Effector memory CD4-positive, alpha-beta T cell (primary cell): ENCODE measurements around the gene RBM47.
"Not testable (repeated sequence)": the region's sequence is repeated elsewhere in the genome, so short reads cannot be mapped to it uniquely, and the experiment has no call there.

Source experiments
- DNase-seq, 3 donors: peaks; one replicate each; pipeline ENCODE4 v3.0.0-alpha.2; 2020
- H3K27ac ChIP-seq: 2 replicates; pipeline ENCODE4 v1.7.0; 2013; ENCODE audit warnings: mild to moderate bottlenecking, low read length, moderate library complexity; ENCODE audit not compliant: insufficient read depth, poor library complexity, severe bottlenecking
- H3K27me3 ChIP-seq: replicated peaks from 2 replicates; pipeline ENCODE4 v1.7.0; 2013; ENCODE audit warnings: mild to moderate bottlenecking, low read length; ENCODE audit not compliant: insufficient read depth, control insufficient read depth, poor library complexity, severe bottlenecking
- H3K36me3 ChIP-seq: 2 replicates; pipeline ENCODE4 v1.7.0; 2013; ENCODE audit warnings: mild to moderate bottlenecking, low read length, moderate library complexity; ENCODE audit not compliant: control insufficient read depth, insufficient read depth
- H3K4me1 ChIP-seq: 2 replicates; pipeline ENCODE4 v1.7.0; 2013; ENCODE audit warnings: low read length, mild to moderate bottlenecking; ENCODE audit not compliant: control insufficient read depth, insufficient read depth, poor library complexity, severe bottlenecking
- H3K4me3 ChIP-seq: 2 replicates; pipeline ENCODE4 v1.7.0; 2013; ENCODE audit warnings: low read length, low read depth, mild to moderate bottlenecking; ENCODE audit not compliant: insufficient read depth, poor library complexity, severe bottlenecking
- H3K9me3 ChIP-seq: 2 replicates; pipeline ENCODE4 v1.7.0; 2013; ENCODE audit warnings: mild to moderate bottlenecking, low read length, moderate library complexity; ENCODE audit not compliant: control insufficient read depth

RBM47 gene

DNA sequence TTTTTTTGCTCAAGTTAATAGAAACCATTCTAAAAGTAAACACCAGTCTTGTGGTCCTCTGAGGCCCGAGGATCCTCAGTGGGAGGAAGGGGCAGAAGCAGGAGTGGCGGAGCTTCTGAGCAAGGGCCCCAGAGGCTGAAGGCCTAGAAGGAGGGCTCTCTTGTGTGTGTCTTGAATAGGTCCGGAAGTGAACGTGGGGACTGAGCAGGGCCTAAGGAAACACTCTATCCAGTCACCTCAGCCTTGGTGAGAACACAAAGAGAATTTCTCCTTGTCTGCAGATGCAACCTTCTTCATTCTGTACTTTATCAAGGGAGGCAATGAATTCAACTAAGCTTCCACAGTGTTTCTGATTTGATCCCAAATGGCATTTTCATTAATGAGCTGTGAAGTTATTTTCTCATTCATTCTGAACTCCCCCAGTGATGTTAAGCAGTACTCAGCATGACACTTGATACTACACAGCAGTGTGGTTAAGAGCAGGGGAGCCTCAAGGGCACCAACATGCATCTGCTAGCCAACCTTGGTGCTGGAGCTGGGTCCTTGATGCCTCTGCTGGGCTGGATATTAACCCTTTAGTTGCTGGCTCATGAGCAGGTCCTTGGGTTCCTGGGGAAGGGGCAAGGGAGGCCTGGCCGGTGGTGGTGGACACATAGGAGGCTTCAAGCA lies 64.7 kb downstream of the RBM47 start:
- no peak for DNase-seq
- no peak overlapping the region for H3K4me3 ChIP-seq

DNA sequence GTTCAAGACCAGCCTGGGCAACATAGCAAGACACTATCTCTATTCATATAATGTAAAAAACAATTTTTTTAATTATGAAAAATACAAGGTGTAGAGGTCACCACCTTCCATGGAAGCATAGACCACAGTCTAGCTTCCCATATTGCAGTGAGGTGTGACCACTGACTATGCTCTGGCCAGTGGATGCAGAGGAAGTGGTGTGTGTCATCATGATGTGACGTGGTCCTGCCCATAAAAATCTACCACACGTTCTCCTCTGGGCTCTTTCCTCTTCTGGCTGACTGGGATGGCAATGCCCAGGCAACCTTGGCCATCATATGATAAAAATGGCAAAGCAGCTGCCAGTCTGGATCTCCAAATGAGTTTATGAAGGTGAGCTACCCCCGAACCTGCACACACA lies 65.7 kb downstream of the RBM47 start:
- Histone ChIP-seq H3K27me3 (no peaks in the 10 kb centered on the region), H3K27ac (no peak overlapping the region), H3K4me3 (no peak overlapping the region), H3K9me3 (no peaks in the 10 kb centered on the region), H3K4me1 (no peaks in the 10 kb centered on the region), H3K36me3 (no peaks in the 10 kb centered on the region)
- no peak for DNase-seq

More for the DNA sequence above, 64.7 kb downstream of the RBM47 start:
- H3K27ac ChIP-seq: no peak overlapping the region
- no peaks in the 10 kb centered on the region for H3K9me3 ChIP-seq
- no peaks in the 10 kb centered on the region for H3K36me3 ChIP-seq
- no peaks in the 10 kb centered on the region for H3K4me1 ChIP-seq
- H3K27me3 ChIP-seq: no peaks in the 10 kb centered on the region

DNA sequence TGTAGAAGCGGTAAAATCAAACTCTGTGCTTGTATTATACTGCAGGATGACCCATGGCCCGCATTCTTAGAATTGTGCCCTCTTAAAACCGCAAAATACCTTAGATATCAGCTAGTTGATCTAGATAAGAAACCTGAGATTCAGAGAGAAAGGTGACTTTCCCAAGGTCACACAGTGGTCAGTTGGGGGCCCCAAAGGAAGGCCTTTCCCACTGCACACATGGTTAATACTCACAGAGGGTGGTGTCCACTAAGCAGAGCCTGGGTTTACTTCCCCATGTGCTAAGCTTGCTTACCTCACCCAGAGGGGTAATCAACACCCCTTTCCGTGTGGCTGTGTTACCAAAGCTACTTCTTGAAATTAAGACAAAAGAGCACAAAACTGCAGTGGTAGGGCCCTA lies 66.3 kb downstream of the RBM47 start:
- no peaks in the 10 kb centered on the region for H3K4me1 ChIP-seq
- DNase-seq: no peak
- H3K9me3 ChIP-seq: no peaks in the 10 kb centered on the region
- no peak overlapping the region for H3K4me3 ChIP-seq
- no peaks in the 10 kb centered on the region for H3K36me3 ChIP-seq
- H3K27ac ChIP-seq: no peak overlapping the region
- H3K27me3 ChIP-seq: no peaks in the 10 kb centered on the region

DNA sequence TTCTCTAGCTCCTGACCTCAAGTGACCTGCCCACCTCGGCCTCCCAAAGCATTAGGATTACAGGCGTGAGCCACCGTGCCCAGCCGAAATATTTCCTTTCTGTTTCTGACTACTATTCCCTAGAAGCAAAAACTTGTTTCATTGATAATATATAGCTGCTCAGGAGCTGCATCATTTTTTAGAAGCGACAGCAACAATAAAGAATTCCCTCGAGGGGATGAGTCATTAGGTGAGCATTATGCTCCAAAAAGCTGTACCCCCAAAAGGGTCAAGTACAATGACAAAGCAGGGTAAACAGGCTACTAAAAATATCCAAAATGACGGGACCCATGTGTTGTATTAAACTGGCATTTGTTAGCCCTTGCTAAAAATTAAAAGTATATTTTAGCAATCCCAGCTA lies 67.0 kb downstream of the RBM47 start:
- Histone ChIP-seq H3K9me3 (no peaks in the 10 kb centered on the region), H3K27ac (no peak overlapping the region), H3K36me3 (no peaks in the 10 kb centered on the region), H3K27me3 (no peaks in the 10 kb centered on the region), H3K4me1 (no peaks in the 10 kb centered on the region), H3K4me3 (no peak overlapping the region)
- no peak for DNase-seq

DNA sequence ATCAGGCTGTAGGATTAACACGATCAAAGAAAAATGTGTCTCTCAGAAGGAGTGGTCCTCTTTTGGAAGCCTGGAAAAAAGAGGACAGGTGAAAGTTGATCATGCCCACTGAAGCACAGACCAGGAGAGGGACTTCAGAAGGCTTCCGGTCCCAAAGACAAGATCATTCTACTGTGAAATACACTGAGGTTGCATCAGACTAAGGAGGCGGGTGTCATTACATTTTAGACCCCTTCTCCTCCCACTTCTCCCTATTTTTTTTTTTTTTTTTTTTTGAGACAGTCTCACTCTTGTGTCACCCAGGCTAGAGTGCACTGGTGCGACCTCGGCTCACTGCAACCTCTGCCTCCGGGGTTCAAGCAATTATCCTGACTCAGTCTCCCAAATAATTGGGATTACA lies 67.5 kb downstream of the RBM47 start:
- no peak for DNase-seq
- Histone ChIP-seq H3K27ac (no peak overlapping the region), H3K36me3 (no peaks in the 10 kb centered on the region), H3K4me3 (no peak overlapping the region), H3K4me1 (no peaks in the 10 kb centered on the region), H3K27me3 (no peaks in the 10 kb centered on the region), H3K9me3 (no peaks in the 10 kb centered on the region)

DNA sequence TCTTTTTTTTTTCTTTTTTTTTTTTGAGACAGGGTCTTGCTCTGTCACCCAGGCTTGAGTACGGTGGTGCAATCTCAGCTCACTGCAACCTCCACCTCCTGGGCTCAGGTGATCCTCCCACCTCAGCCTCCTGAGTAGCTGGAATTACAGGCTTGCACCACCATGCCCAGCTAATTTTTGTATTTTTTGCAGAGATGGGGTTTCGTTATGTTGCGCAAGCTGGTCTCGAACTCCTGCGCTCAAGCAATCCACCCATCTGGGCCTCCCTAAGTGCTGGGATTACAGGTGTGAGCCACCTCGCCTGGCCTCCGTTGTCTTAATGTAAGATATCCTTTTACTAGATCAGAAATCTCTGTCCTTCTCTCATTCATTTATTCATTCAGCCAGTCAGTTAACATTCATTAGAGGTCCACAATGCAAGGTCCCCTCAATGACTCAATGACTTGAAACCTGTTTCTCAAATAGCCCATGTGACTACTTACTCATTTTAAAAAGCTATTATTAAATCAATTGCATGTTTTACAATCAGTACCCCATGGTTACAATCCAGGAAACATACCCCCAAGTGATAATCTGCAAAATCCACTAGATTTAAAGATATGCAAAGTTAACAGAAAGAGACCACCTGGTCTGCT lies 68.0 kb downstream of the RBM47 start:
- not testable (repeated sequence) for H3K4me3 ChIP-seq, H3K4me1 ChIP-seq, H3K27me3 ChIP-seq, DNase-seq, H3K36me3 ChIP-seq, H3K27ac ChIP-seq, H3K9me3 ChIP-seq

DNA sequence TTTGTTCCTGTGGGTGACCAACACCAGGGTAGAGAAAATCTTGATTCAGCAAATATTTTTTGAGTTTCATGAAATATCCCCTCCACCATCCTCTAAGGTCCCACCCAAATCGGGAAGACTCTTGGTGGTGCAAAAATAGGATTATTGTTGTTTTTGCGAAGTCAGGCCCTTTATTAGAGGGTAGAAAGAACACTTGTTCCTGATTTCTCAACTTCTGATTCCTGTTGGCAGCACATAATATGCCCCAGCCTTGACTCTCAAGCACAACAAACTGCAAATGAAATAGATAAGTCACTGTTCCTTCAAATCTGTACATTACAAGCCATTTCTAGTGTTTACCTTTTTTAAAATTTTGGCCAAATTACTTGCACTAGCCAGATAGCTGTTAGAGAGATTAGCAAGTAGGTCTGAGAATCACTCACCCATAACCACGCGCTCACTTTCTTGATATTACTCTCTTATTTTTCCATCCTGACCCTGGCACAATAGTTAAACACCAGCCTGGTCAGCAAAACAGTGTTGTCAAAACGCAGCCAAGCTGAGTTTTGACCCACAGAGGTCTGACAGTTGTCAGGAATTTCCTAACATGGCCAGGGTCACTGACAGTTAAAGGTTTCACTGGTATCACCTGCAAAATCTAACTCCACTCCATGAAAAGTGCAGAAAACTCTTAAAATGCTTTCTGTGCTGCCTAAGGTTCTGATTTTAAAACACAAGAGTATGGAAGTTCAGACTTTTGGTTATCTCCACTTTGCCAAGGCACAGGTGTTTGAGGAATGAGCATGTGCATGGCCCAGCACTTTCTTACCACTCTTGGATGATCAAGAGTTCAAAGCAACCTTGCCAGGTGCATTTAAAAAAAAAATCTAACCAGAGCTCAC lies 69.8 kb downstream of the RBM47 start:
- no peak overlapping the region for H3K27ac ChIP-seq
- no peaks in the 10 kb centered on the region for H3K27me3 ChIP-seq
- H3K4me3 ChIP-seq: no peak overlapping the region
- H3K36me3 ChIP-seq: no peaks in the 10 kb centered on the region
- no peaks in the 10 kb centered on the region for H3K9me3 ChIP-seq
- H3K4me1 ChIP-seq: no peaks in the 10 kb centered on the region
- DNase-seq: no peak

DNA sequence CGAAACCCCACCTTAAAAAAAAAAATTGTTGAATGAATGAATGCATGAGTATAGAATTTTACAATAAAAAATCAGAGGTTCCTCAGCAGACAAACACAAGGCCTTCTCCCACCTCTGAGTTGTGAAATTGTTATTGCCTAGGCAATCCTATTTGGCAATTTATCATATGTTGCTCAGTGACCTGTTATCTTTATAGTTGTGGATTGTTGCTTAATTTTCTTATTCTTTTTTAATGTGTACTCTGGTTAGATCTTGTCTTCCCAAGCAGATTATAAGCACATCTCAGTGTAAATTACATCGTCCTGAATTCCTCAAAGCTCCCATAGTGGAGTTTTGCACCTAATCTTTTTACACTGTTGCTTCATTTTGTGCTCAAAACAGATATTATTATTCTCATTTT lies 71.9 kb downstream of the RBM47 start:
- Histone ChIP-seq H3K27ac (no peak overlapping the region), H3K27me3 (no peaks in the 10 kb centered on the region), H3K36me3 (no peaks in the 10 kb centered on the region), H3K4me1 (no peaks in the 10 kb centered on the region), H3K4me3 (no peak overlapping the region), H3K9me3 (no peaks in the 10 kb centered on the region)
- no peak for DNase-seq

DNA sequence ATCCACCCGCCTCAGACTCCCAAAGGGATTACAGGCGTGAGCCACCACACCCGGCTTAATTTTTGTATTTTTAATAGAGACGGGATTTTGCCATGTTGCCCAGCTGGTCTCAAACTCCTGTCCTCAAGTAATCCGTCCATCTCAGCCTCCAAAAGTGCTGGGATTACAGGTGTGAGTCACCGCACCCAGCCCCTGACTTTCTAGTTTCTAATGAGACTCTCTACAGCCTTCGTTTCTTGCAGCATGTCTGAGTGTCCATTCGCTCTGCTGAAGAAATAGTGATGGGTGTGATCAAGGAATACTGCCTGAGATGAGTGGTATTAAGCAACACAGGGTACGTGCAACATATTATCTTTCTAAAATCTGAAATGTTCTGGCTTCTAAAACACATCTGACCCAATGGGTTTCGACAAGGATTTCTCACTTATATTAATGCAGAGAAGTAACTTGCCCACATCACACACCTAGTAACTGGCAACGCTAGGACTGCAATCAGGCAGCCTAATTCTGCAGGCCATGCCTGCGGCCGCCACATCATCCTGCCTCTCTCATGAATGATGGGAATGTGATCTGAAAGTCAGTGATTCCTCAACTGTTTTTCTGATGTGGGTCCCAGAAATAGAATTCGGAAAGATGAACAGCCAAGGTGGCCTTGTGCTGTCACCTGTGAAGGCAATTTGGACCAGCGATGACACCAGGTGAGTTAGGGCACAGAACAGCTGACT lies 74.3 kb downstream of the RBM47 start:
- DNase-seq: no peak
- Histone ChIP-seq H3K27ac (no peak overlapping the region), H3K4me3 (no peak overlapping the region), H3K27me3 (no peaks in the 10 kb centered on the region), H3K4me1 (no peaks in the 10 kb centered on the region), H3K9me3 (no peaks in the 10 kb centered on the region), H3K36me3 (no peaks in the 10 kb centered on the region)
